CD14-positive monocyte (primary cell): Measurements from ENCODE around the gene C12orf57. TPM values are rescaled to one million over a fixed set of nuclear protein-coding genes. Genes with fewer than 3 reads are reported as not detected.

ENCODE experiments used
- DNase-seq, 3 donors: peaks; one replicate each; pipeline ENCODE4 v3.0.0-alpha.2; 2011 to 2022
- H2AFZ ChIP-seq: 2 replicates; pipeline ENCODE4 v1.6.0; 2012; ENCODE audit warnings: mild to moderate bottlenecking, low read depth, low read length, inconsistent platforms; ENCODE audit not compliant: insufficient read depth, poor library complexity, severe bottlenecking
- H3K27ac ChIP-seq, 2 donors: 1 replicate in 1 of 2; 2 replicates in 1 of 2; pipeline ENCODE4 v1.5.1; 2012 to 2013; ENCODE audit warnings: low read length in 2 of 2, control low read depth in 1 of 2, inconsistent platforms in 1 of 2, low read depth in 1 of 2, mild to moderate bottlenecking in 1 of 2
- H3K27me3 ChIP-seq, 2 donors: one replicate each; pipeline versions ENCODE4 v1.6.0 to v1.6.1; 2011 to 2013; ENCODE audit warnings: low read length in 2 of 2; ENCODE audit not compliant: control insufficient read depth in 2 of 2, insufficient read depth in 2 of 2
- H3K36me3 ChIP-seq, 2 donors: replicated peaks in 1 of 2; 1 replicate in 1 of 2; 2 replicates in 1 of 2; pipeline versions ENCODE4 v1.5.1 to v1.6.1; 2012 to 2013; ENCODE audit warnings: low read length in 2 of 2, control low read depth in 1 of 2, inconsistent platforms in 1 of 2, mild to moderate bottlenecking in 1 of 2; ENCODE audit not compliant: insufficient read depth in 2 of 2, control insufficient read depth in 1 of 2
- H3K4me1 ChIP-seq, 2 donors: 1 replicate in 1 of 2; 2 replicates in 1 of 2; pipeline versions ENCODE4 v1.5.1 to v1.6.1; 2012 to 2013; ENCODE audit warnings: low read length in 2 of 2, control low read depth in 1 of 2, inconsistent platforms in 1 of 2, mild to moderate bottlenecking in 1 of 2, moderate library complexity in 1 of 2; ENCODE audit not compliant: insufficient read depth in 2 of 2, control insufficient read depth in 1 of 2
- H3K4me2 ChIP-seq: replicated peaks from 2 replicates; pipeline ENCODE3; 2012; ENCODE audit warnings: low read length, moderate library complexity, mild to moderate bottlenecking; ENCODE audit not compliant: poor library complexity, severe bottlenecking; ENCODE audit errors: extremely low read depth
- H3K4me3 ChIP-seq, 3 experiments: fragments of 200-600 bp in 1 of 3; sonication (generic) in 1 of 3; replicated peaks in 1 of 3; 1 replicate in 2 of 3; 2 replicates in 1 of 3; pipeline ENCODE4 v1.5.1; 2011 to 2013; ENCODE audit warnings: low read length in 3 of 3, mild to moderate bottlenecking in 3 of 3, control low read depth in 2 of 3, low read depth in 2 of 3, inconsistent platforms in 1 of 3, moderate library complexity in 1 of 3
- H3K79me2 ChIP-seq: 2 replicates; pipeline ENCODE4 v1.6.0; 2012; ENCODE audit warnings: mild to moderate bottlenecking, control low read depth, inconsistent platforms, low read length, moderate library complexity; ENCODE audit not compliant: insufficient read depth
- H3K9ac ChIP-seq: 2 replicates; pipeline ENCODE4 v1.6.0; 2017; ENCODE audit warnings: low read length, mild to moderate bottlenecking; ENCODE audit not compliant: insufficient read depth, poor library complexity, severe bottlenecking
- H3K9me3 ChIP-seq, 2 donors: replicated peaks in 1 of 2; 1 replicate in 1 of 2; 2 replicates in 1 of 2; pipeline versions ENCODE4 v1.5.1 to v1.6.1; 2012 to 2013; ENCODE audit warnings: low read length in 2 of 2, control low read depth in 1 of 2; ENCODE audit not compliant: control insufficient read depth in 1 of 2, insufficient read depth in 1 of 2
- H4K20me1 ChIP-seq: 2 replicates; pipeline ENCODE4 v1.6.0; 2012; ENCODE audit warnings: mild to moderate bottlenecking, low read length, control low read depth, moderate library complexity; ENCODE audit not compliant: insufficient read depth
- H3K27ac Mint-ChIP-seq, 7 donors: one replicate each; pipeline ENCODE4 v1.8.0; 2020; ENCODE audit warnings: mild to moderate bottlenecking in 7 of 7, mixed read lengths in 7 of 7, moderate library complexity in 6 of 7, inconsistent platforms in 2 of 7
- H3K27me3 Mint-ChIP-seq, 3 donors: one replicate each; pipeline ENCODE4 v1.8.0; 2021 to 2022; ENCODE audit warnings: low read depth in 3 of 3, mild to moderate bottlenecking in 3 of 3, mixed read lengths in 3 of 3, moderate library complexity in 3 of 3, inconsistent platforms in 1 of 3
- H3K36me3 Mint-ChIP-seq, 2 donors: one replicate each; pipeline ENCODE4 v1.8.0; 2020; ENCODE audit warnings: mixed read lengths in 2 of 2, inconsistent platforms in 1 of 2, mild to moderate bottlenecking in 1 of 2
- H3K4me1 Mint-ChIP-seq: one replicate; pipeline ENCODE4 v1.8.0; 2020; ENCODE audit warnings: mild to moderate bottlenecking, mixed read lengths
- H3K4me3 Mint-ChIP-seq, 2 donors: one replicate each; pipeline ENCODE4 v1.8.0; 2020; ENCODE audit warnings: mild to moderate bottlenecking in 2 of 2, mixed read lengths in 2 of 2, moderate library complexity in 1 of 2
- H3K9me3 Mint-ChIP-seq, 7 donors: one replicate each; pipeline ENCODE4 v1.8.0; 2020 to 2022; ENCODE audit warnings: mixed read lengths in 7 of 7, mild to moderate bottlenecking in 6 of 7, moderate library complexity in 6 of 7, inconsistent platforms in 2 of 7
- WGBS: methylation state at CpG from one replicate; pipeline ENCODE4 v1.1.5; 2013; ENCODE audit warnings: missing lambda C conversion rate; ENCODE audit not compliant: insufficient coverage; 5-methylcytosine and 5-hydroxymethylcytosine counted together
- intact Hi-C, 2 donors: fragments of 100-400 bp; cut with micrococcal nuclease; formaldehyde crosslinking; loops; one replicate each; pipeline versions ENCODE4 v1.15.0 to v1.15.1; 2023
- polyA plus RNA-seq, 3 donors: library from polyadenylated mRNA; depleted of rRNA in 1 of 3; unstranded in 2 of 3; stranded (reverse) in 1 of 3; fragments of 300-500 nt in 2 of 3; fragments of >200 nt in 1 of 3; fragmentation: Illumina TruSeq in 2 of 3; gene quantifications; 1 replicate in 2 of 3; 2 replicates in 1 of 3; pipeline ENCODE4 v1.2.3, GENCODE V29; 2012 to 2021
- TF ChIP-seq, protein P1 (sequence below): fragments of 200-600 bp; IDR thresholded peaks from one replicate; pipeline ENCODE4 v1.8.0; 2022; ENCODE audit warnings: antibody characterized with exemption, mild to moderate bottlenecking

Gene C12orf57
- polyA plus RNA-seq, 3 donors: 19.1 to 59.2 (median 24.2) TPM

DNA sequence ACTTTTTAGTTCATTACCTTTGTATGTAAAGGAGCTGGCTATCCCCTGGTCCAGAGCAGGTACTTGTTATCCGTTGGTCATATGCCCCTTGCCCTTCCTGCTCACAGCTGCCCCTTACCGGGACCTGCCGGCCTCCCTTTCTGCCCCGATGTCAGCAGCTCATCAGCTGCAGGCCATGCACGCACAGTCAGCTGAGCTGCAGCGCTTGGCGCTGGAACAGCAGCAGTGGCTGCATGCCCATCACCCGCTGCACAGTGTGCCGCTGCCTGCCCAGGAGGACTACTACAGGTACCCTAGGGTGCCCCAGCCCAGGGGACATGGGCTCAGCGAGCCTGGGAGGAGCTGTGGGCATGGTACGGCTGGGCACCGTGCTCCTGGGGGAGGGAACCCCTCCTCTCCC is 2.6 kb upstream of the C12orf57 start:
- H3K36me3 Mint-ChIP-seq: peaks cover 1 to 3% of the 10 kb centered on the region in 2 donors
- no peak overlapping the region for H3K27ac Mint-ChIP-seq
- H3K27ac ChIP-seq: no peak overlapping the region

DNA sequence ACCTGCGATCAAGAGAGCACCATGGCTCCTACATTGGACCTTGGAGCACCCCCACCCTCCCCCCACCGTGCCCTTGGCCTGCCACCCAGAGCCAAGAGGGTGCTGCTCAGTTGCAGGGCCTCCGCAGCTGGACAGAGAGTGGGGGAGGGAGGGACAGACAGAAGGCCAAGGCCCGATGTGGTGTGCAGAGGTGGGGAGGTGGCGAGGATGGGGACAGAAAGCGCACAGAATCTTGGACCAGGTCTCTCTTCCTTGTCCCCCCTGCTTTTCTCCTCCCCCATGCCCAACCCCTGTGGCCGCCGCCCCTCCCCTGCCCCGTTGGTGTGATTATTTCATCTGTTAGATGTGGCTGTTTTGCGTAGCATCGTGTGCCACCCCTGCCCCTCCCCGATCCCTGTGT is 2.0 kb upstream of the C12orf57 start:
- H3K4me3 Mint-ChIP-seq: no peak overlapping the region
- Histone ChIP-seq H3K9ac (no peak overlapping the region), H3K27ac (no peak overlapping the region), H3K79me2 (peaks cover 12% of the 10 kb centered on the region), H3K27me3 (no peaks in the 10 kb centered on the region), H3K4me2 (no peak overlapping the region), H4K20me1 (no peaks in the 10 kb centered on the region), H3K4me3 (no peak overlapping the region), H3K36me3 (no peaks in the 10 kb centered on the region), H3K9me3 (no peaks in the 10 kb centered on the region), H3K4me1 (peaks cover 50 to 58% of the 10 kb centered on the region in 2 donors), H2AFZ (no peak overlapping the region)
- TF ChIP-seq, protein P1, sequence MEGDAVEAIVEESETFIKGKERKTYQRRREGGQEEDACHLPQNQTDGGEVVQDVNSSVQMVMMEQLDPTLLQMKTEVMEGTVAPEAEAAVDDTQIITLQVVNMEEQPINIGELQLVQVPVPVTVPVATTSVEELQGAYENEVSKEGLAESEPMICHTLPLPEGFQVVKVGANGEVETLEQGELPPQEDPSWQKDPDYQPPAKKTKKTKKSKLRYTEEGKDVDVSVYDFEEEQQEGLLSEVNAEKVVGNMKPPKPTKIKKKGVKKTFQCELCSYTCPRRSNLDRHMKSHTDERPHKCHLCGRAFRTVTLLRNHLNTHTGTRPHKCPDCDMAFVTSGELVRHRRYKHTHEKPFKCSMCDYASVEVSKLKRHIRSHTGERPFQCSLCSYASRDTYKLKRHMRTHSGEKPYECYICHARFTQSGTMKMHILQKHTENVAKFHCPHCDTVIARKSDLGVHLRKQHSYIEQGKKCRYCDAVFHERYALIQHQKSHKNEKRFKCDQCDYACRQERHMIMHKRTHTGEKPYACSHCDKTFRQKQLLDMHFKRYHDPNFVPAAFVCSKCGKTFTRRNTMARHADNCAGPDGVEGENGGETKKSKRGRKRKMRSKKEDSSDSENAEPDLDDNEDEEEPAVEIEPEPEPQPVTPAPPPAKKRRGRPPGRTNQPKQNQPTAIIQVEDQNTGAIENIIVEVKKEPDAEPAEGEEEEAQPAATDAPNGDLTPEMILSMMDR: no peak
- intact Hi-C loops: loop anchor here in 1 of 2 donors (5.0 kb wide), 1 partner anchor 69 kb away; the partner anchor contains the start of gene SPSB2
- no peak overlapping the region for H3K27ac Mint-ChIP-seq
- H3K4me1 Mint-ChIP-seq: peaks cover 48% of the 10 kb centered on the region
- H3K9me3 Mint-ChIP-seq: peaks cover 0 to 2% (median 0%) of the 10 kb centered on the region in 7 donors
- H3K27me3 Mint-ChIP-seq: peaks cover 0 to 2% (median 0%) of the 10 kb centered on the region in 3 donors
- no peak for DNase-seq
- peaks cover 1 to 3% of the 10 kb centered on the region in 2 donors for H3K36me3 Mint-ChIP-seq
- no CpG with 5 or more reads among the region's 12 CpGs for WGBS

More for the DNA sequence above, 2.6 kb upstream of the C12orf57 start:
- WGBS: 98% methylated on average over 9 of the region's 12 CpGs
- peaks cover 11% of the 10 kb centered on the region for H3K79me2 ChIP-seq
- no peak overlapping the region for H3K4me2 ChIP-seq
- TF ChIP-seq, protein P1: no peak
- H3K27me3 ChIP-seq: no peaks in the 10 kb centered on the region
- Mint-ChIP-seq H3K4me3 (no peak overlapping the region), H3K4me1 (peaks cover 48% of the 10 kb centered on the region), H3K27me3 (peaks cover 0 to 2% (median 0%) of the 10 kb centered on the region in 3 donors), H3K9me3 (peaks cover 0 to 2% (median 0%) of the 10 kb centered on the region in 7 donors)
- intact Hi-C loops: loop anchor here in 1 of 2 donors (5.0 kb wide), 1 partner anchor 69 kb away; the partner anchor contains the start of gene SPSB2
- no peaks in the 10 kb centered on the region for H4K20me1 ChIP-seq
- H3K4me1 ChIP-seq: peaks cover 50 to 58% of the 10 kb centered on the region in 2 donors
- no peak overlapping the region for H3K9ac ChIP-seq
- H3K36me3 ChIP-seq: no peaks in the 10 kb centered on the region
- DNase-seq: peak in 1 of 3 donors; percentile 6
- no peak overlapping the region for H3K4me3 ChIP-seq
- H2AFZ ChIP-seq: no peak overlapping the region
- no peaks in the 10 kb centered on the region for H3K9me3 ChIP-seq
